Endothelial cell of umbilical vein (primary cell): ENCODE measurements around the gene CCR5. TPM values are rescaled to one million over a fixed set of nuclear protein-coding genes. Genes with fewer than 3 reads are reported as not detected.

Experiments
- BruUV-seq: library from RNA; stranded (reverse); fragments of 400-500 nt; replicated peaks from 2 replicates; lab custom pipeline; 2021; lab: Mats Ljungman, UMichigan
- CTCF ChIA-PET: fragments of 300-600, 350-600 bp; sonication (Branson Sonifier 250); formaldehyde crosslinking; loops from one replicate; lab custom pipeline; 2021; ENCODE audit warnings: antibody characterized with exemption, inconsistent platforms; lab: Charles Lee
- POLR2A ChIA-PET: fragments of 300-600, 350-600 bp; sonication (Branson Sonifier 250); formaldehyde crosslinking; loops from one replicate; lab custom pipeline; 2021; ENCODE audit warnings: antibody characterized with exemption, inconsistent platforms; lab: Charles Lee
- DNase-seq: peaks from one replicate; pipeline ENCODE4 v3.0.0-alpha.2; 2011; ENCODE audit warnings: low read depth, low spot score
- FAIRE-seq: peaks from 2 replicates; lab custom pipeline; 2011; peaks lifted over from hg19 to GRCh38; lab: Jason Lieb, UNC
- H2AFZ ChIP-seq: 2 replicates; pipeline ENCODE4 v1.6.0; 2012; ENCODE audit warnings: low read depth, low read length, control low read depth, inconsistent platforms
- H3K27ac ChIP-seq: 2 replicates; pipeline ENCODE4 v1.5.1; 2011; ENCODE audit warnings: low read depth, mild to moderate bottlenecking, control low read depth, low read length, moderate library complexity; ENCODE audit not compliant: insufficient read depth
- H3K27me3 ChIP-seq, 2 experiments: 2 replicates each; pipeline versions ENCODE4 v1.6.0 to v1.6.1; 2011; ENCODE audit warnings: low read length in 2 of 2, mixed read lengths in 1 of 2; ENCODE audit not compliant: control insufficient read depth in 2 of 2, insufficient read depth in 2 of 2
- H3K36me3 ChIP-seq, 2 experiments: 2 replicates in 1 of 2; 3 replicates in 1 of 2; pipeline ENCODE4 v1.5.1; 2011; ENCODE audit warnings: low read length in 2 of 2, mild to moderate bottlenecking in 1 of 2, moderate library complexity in 1 of 2; ENCODE audit not compliant: control insufficient read depth in 2 of 2, insufficient read depth in 2 of 2; ENCODE audit errors: extremely low read depth in 1 of 2
- H3K4me1 ChIP-seq: 3 replicates; pipeline ENCODE4 v1.5.1; 2011; ENCODE audit warnings: mild to moderate bottlenecking, low read length; ENCODE audit not compliant: control insufficient read depth, insufficient read depth; ENCODE audit errors: extremely low read depth
- H3K4me2 ChIP-seq: 2 replicates; pipeline ENCODE4 v1.6.1; 2011; ENCODE audit warnings: low read length, control low read depth, mixed read lengths; ENCODE audit not compliant: insufficient read depth
- H3K4me3 ChIP-seq, 3 experiments: fragments of 200-600 bp in 1 of 3; sonication (generic), shearing (Covaris generic) in 1 of 3; replicated peaks in 1 of 3; 2 replicates each; pipeline ENCODE4 v1.5.1; 2011 to 2016; ENCODE audit warnings: control low read depth in 3 of 3, low read length in 3 of 3, mild to moderate bottlenecking in 2 of 3, inconsistent platforms in 1 of 3, low read depth in 1 of 3, moderate library complexity in 1 of 3; ENCODE audit not compliant: insufficient read depth in 1 of 3
- H3K79me2 ChIP-seq: 2 replicates; pipeline ENCODE4 v1.6.0; 2012; ENCODE audit warnings: low read length, inconsistent platforms; ENCODE audit not compliant: control insufficient read depth, insufficient read depth
- H3K9ac ChIP-seq: replicated peaks from 2 replicates; pipeline ENCODE3; 2011; ENCODE audit warnings: low read length, control low read depth; ENCODE audit not compliant: insufficient read depth; ENCODE audit errors: extremely low read depth
- H3K9me1 ChIP-seq: replicated peaks from 3 replicates; pipeline ENCODE4 v1.6.0; 2011; ENCODE audit warnings: mild to moderate bottlenecking, low read length; ENCODE audit not compliant: control insufficient read depth, insufficient read depth; ENCODE audit errors: extremely low read depth
- H3K9me3 ChIP-seq: replicated peaks from 2 replicates; pipeline ENCODE4 v1.5.1; 2012; ENCODE audit warnings: low read length, inconsistent platforms; ENCODE audit not compliant: control insufficient read depth, insufficient read depth
- H4K20me1 ChIP-seq: replicated peaks from 2 replicates; pipeline ENCODE3; 2011; ENCODE audit warnings: mild to moderate bottlenecking, low read length; ENCODE audit not compliant: control insufficient read depth, insufficient read depth; ENCODE audit errors: extremely low read depth
- EZH2 ChIP-seq: IDR thresholded peaks from 2 replicates; pipeline ENCODE4 v1.6.1; 2012; ENCODE audit warnings: borderline replicate concordance, low read depth, mild to moderate bottlenecking, moderate library complexity, low read length, inconsistent platforms; ENCODE audit not compliant: severe bottlenecking
- FOS ChIP-seq: IDR thresholded peaks from 2 replicates; pipeline ENCODE4 v1.6.1; 2011; ENCODE audit warnings: mild to moderate bottlenecking, low read length, moderate library complexity, borderline replicate concordance; ENCODE audit not compliant: insufficient read depth
- GATA2 ChIP-seq: IDR thresholded peaks from 2 replicates; pipeline ENCODE4 v1.7.0; 2011; ENCODE audit warnings: low read depth, mild to moderate bottlenecking, moderate library complexity, mixed read lengths, low read length; ENCODE audit not compliant: insufficient read length, insufficient read depth
- JUN ChIP-seq: IDR thresholded peaks from 2 replicates; pipeline ENCODE4 v1.6.1; 2011; ENCODE audit warnings: borderline replicate concordance, low read depth; ENCODE audit not compliant: insufficient read length, insufficient read depth
- MAX ChIP-seq: IDR thresholded peaks from 2 replicates; pipeline ENCODE4 v1.6.1; 2011; ENCODE audit not compliant: insufficient read depth, insufficient read length
- POLR2AphosphoS5 ChIP-seq: IDR thresholded peaks from 2 replicates; pipeline ENCODE4 v1.6.1; 2012; ENCODE audit warnings: low read depth, mild to moderate bottlenecking, control low read depth, low read length, moderate library complexity; ENCODE audit not compliant: insufficient read depth
- dilution Hi-C: fragments of 300-500 bp; cut with MboI; formaldehyde crosslinking; loops from one replicate; pipeline ENCODE4 v1.15.0; 2019; ENCODE audit warnings: low sequenced_read_pairs; ENCODE audit not compliant: extremely low pct_ligation_motif_present
- intact Hi-C: fragments of 100-400 bp; cut with micrococcal nuclease; formaldehyde crosslinking; loops from one replicate; pipeline ENCODE4 v1.10.0; 2022
- polyA plus RNA-seq, 4 experiments: library from polyadenylated mRNA; depleted of rRNA in 3 of 4; stranded (reverse) in 3 of 4; unstranded in 1 of 4; fragments of >200 nt; gene quantifications; 2 replicates each; pipeline versions ENCODE4 v1.2.1 to v1.2.3, GENCODE V29; 2011 to 2012; ENCODE audit warnings: missing spikeins in 1 of 4
- total RNA-seq: library from RNA; stranded (reverse); gene quantifications from 2 replicates; pipeline ENCODE4 v1.2.3, GENCODE V29; 2021

Gene CCR5
- total and polyA plus RNA-seq, 2 donors (not counting 3 experiments of a cell fraction or from before 2014, with no cell fraction given), result not detected

- Histone ChIP-seq H3K9ac (peak overlapping the region; percentile 22), H3K4me2 (peak overlapping the region; percentile 31), H3K79me2 (no peaks in the 10 kb centered on the region), H3K27me3 (no peaks in the 10 kb centered on the region), H2AFZ (peak overlapping the region; percentile 0), H3K27ac (peak overlapping the region; percentile 63), H3K4me1 (peaks cover 40% of the 10 kb centered on the region), H4K20me1 (no peaks in the 10 kb centered on the region), H3K9me1 (no peaks in the 10 kb centered on the region), H3K36me3 (no peaks in the 10 kb centered on the region), H3K9me3 (no peaks in the 10 kb centered on the region), H3K4me3 (no peak overlapping the region)
- DNase-seq (peak; percentile 59), FAIRE-seq (no peak)
- intact Hi-C loops, result no loop called here
- ChIA-PET CTCF (interaction anchor here (1.0 to 6.8 kb wide), 4 partner anchors 22 to 130 kb away, joined by 4 to 50 read pairs (median 12); no protein-coding TSS in a partner anchor), POLR2A (no interaction called here)
- TF ChIP-seq FOS (peak; percentile 27), GATA2 (no peak), MAX (no peak), JUN (no peak), EZH2 (no peak), POLR2AphosphoS5 (no peak)
- BruUV-seq, result no TSS peak
- dilution Hi-C loops, result no loop called here
Measured at GRCh38 chr3:46406443-46406787, 35.7 kb downstream of the CCR5 start.
